H1 (cell line): Measurements from ENCODE around the gene LY6G5B. TPM values are rescaled to one million over a fixed set of nuclear protein-coding genes. Genes with fewer than 3 reads are reported as not detected.

Source experiments
- ASH2L ChIP-seq: fragments of 200-600, 300-600 bp; sonication (generic); IDR thresholded peaks from one replicate; pipeline ENCODE4 v1.7.1; 2017; ENCODE audit warnings: low read length
- ATF3 ChIP-seq: IDR thresholded peaks from 2 replicates; pipeline ENCODE4 v1.6.1; 2011; ENCODE audit warnings: low read depth, mild to moderate bottlenecking, low read length; ENCODE audit not compliant: insufficient read depth
- CBX8 ChIP-seq: fragments of 300-800, 300-1000 bp; sonication (generic); IDR thresholded peaks from 2 replicates; pipeline ENCODE4 v1.7.1; 2016; ENCODE audit warnings: low read depth, low read length, borderline replicate concordance
- EGR1 ChIP-seq: IDR thresholded peaks from 2 replicates; pipeline ENCODE4 v1.6.1; 2011; ENCODE audit warnings: low read depth, low read length, borderline replicate concordance
- EZH2 ChIP-seq: fragments of 200-600 bp; sonication (generic); IDR thresholded peaks from 2 replicates; pipeline ENCODE4 v1.7.1; 2012; ENCODE audit warnings: low read depth, mild to moderate bottlenecking, moderate library complexity, low read length, inconsistent platforms; ENCODE audit not compliant: severe bottlenecking
- FOSL1 ChIP-seq: IDR thresholded peaks from 2 replicates; pipeline ENCODE4 v1.6.1; 2011; ENCODE audit warnings: mild to moderate bottlenecking, low read depth, low read length, moderate library complexity; ENCODE audit not compliant: insufficient read depth
- MAX ChIP-seq: IDR thresholded peaks from 2 replicates; pipeline ENCODE4 v1.6.1; 2012; ENCODE audit warnings: inconsistent platforms
- RAD21 ChIP-seq, 2 experiments: IDR thresholded peaks in 1 of 2; conservative IDR thresholded peaks in 1 of 2; 2 replicates each; pipeline ENCODE4 v1.6.1; 2011; ENCODE audit warnings: low read depth in 2 of 2, low read length in 2 of 2, improper control_type of control experiment in 1 of 2, inconsistent platforms in 1 of 2, mild to moderate bottlenecking in 1 of 2, moderate library complexity in 1 of 2
- YY1 ChIP-seq: IDR thresholded peaks from 2 replicates; pipeline ENCODE4 v1.6.1; 2011; ENCODE audit warnings: low read depth, mild to moderate bottlenecking, low read length
- polyA plus RNA-seq, 7 experiments: library from polyadenylated mRNA; depleted of rRNA in 3 of 7; stranded (reverse) in 5 of 7; unstranded in 2 of 7; fragments of >200 nt in 5 of 7; fragments of 200-250 nt in 2 of 7; gene quantifications; 1 replicate in 5 of 7; 2 replicates in 1 of 7; 4 replicates in 1 of 7; pipeline versions ENCODE4 v1.2.1 to v1.2.3, GENCODE V29; 2011 to 2013; ENCODE audit warnings: missing spikeins in 2 of 7, mixed read lengths in 2 of 7
- total RNA-seq: library from RNA; stranded (reverse); fragmentation: NEBNext Ultra II Directional; extraction: Animal tissue kit (Norgen Biotek cat#: 25700); gene quantifications from 2 replicates; pipeline ENCODE4 v1.2.1, GENCODE V29; 2021

Gene LY6G5B
- total and polyA plus RNA-seq, 2 of the 8 experiments (the other 6 are each of a cell fraction or from before 2014, with no cell fraction given): 10.6 to 12.6 TPM

- TF ChIP-seq CBX8 (no peak), EGR1 (0 out of 2 replicates have a peak, but pooled peaks have one; percentile 12), ASH2L (no peak), FOSL1 (no peak), RAD21 (IDR thresholded peaks at IDR 0.05 in 1 of 2, conservative IDR thresholded peaks at IDR 0.05 in 1 of 2; ENCODE audit: low read depth in 2 of 2, low read length in 2 of 2) (peak; percentile 50 to 56; a peak in 3 of 4 replicates), YY1 (peak; percentile 34; the same call in 1 of the 2 replicates), ATF3 (no peak), MAX (peak; percentile 83), EZH2 (no peak)
These were observed 47.9 kb downstream of the LY6G5B start (continued) for GRCh38 chr6:31717499-31718222.
